ENCODE results near the gene CAMK4.
A peak's percentile ranks its signal among the peaks of the same experiment; 100 is the strongest.

CAMK4 gene

GRCh38 chr5:111214052-111214742 is 10.0 kb upstream of the CAMK4 start:
- H3K36me3 ChIP-seq = no peaks in the 10 kb centered on the region

GRCh38 chr5:111215971-111216370 is 8.2 kb upstream of the CAMK4 start:
- Histone ChIP-seq H3K4me3 (no peak overlapping the region), H3K9ac (no peak overlapping the region), H3K4me1 (no peaks in the 10 kb centered on the region), H3K9me3 (no peaks in the 10 kb centered on the region), H3K27me3 (no peaks in the 10 kb centered on the region), H3K27ac (no peak overlapping the region), H3K4me2 (no peak overlapping the region), H4K20me1 (no peaks in the 10 kb centered on the region), H3K36me3 (no peaks in the 10 kb centered on the region)
- no peak for TF ChIP-seq Cebpa-rat (IDR thresholded peaks at IDR 0.05)

More at GRCh38 chr5:111214052-111214742, 10.0 kb upstream of the CAMK4 start:
- Histone ChIP-seq H3K4me1 (no peaks in the 10 kb centered on the region), H3K9me3 (no peaks in the 10 kb centered on the region), H3K27me3 (no peaks in the 10 kb centered on the region), H4K20me1 (no peaks in the 10 kb centered on the region), H3K4me2 (no peak overlapping the region), H3K9ac (no peak overlapping the region), H3K27ac (no peak overlapping the region), H3K4me3 (no peak overlapping the region)
- no peak for TF ChIP-seq Cebpa-rat (IDR thresholded peaks at IDR 0.05)

GRCh38 chr5:111221139-111221538 is 3.0 kb upstream of the CAMK4 start:
- Histone ChIP-seq H3K27me3 (peaks cover 21% of the 10 kb centered on the region), H3K4me1 (peaks cover 10% of the 10 kb centered on the region), H3K36me3 (no peaks in the 10 kb centered on the region), H3K4me2 (no peak overlapping the region), H3K9ac (no peak overlapping the region), H4K20me1 (no peaks in the 10 kb centered on the region), H3K9me3 (no peaks in the 10 kb centered on the region), H3K27ac (no peak overlapping the region), H3K4me3 (no peak overlapping the region)
- no peak for TF ChIP-seq Cebpa-rat (IDR thresholded peaks at IDR 0.05)

- Histone ChIP-seq H4K20me1 (no peaks in the 10 kb centered on the region), H3K36me3 (no peaks in the 10 kb centered on the region), H3K9ac (no peak overlapping the region; the same call in 1 of the 2 replicates), H3K4me2 (peak overlapping the region; percentile 95), H3K4me1 (peaks cover 10% of the 10 kb centered on the region), H3K27me3 (peaks cover 21% of the 10 kb centered on the region), H3K4me3 (peak overlapping the region; percentile 72), H3K9me3 (no peaks in the 10 kb centered on the region), H3K27ac (no peak overlapping the region)
- TF ChIP-seq Cebpa-rat (IDR thresholded peaks at IDR 0.05) = no peak
These were observed 940 bp upstream of the CAMK4 start for GRCh38 chr5:111223101-111223786.

GRCh38 chr5:111224561-111225345 is 569 bp downstream of the CAMK4 start:
- Histone ChIP-seq H4K20me1 (no peaks in the 10 kb centered on the region), H3K36me3 (no peaks in the 10 kb centered on the region), H3K27me3 (peaks cover 21% of the 10 kb centered on the region), H3K27ac (no peak overlapping the region), H3K4me1 (peaks cover 10% of the 10 kb centered on the region), H3K9me3 (no peaks in the 10 kb centered on the region), H3K9ac (peak overlapping the region; percentile 70), H3K4me2 (peak overlapping the region; percentile 95), H3K4me3 (peak overlapping the region; percentile 72)
- TF ChIP-seq Cebpa-rat (IDR thresholded peaks at IDR 0.05) = no peak

GRCh38 chr5:111225926-111226325 is 1.7 kb downstream of the CAMK4 start:
- H3K4me3 ChIP-seq = no peak overlapping the region
- peaks cover 21% of the 10 kb centered on the region for H3K27me3 ChIP-seq
- H3K9me3 ChIP-seq = no peaks in the 10 kb centered on the region
- no peaks in the 10 kb centered on the region for H3K36me3 ChIP-seq
- no peak overlapping the region for H3K4me2 ChIP-seq
- no peak overlapping the region for H3K9ac ChIP-seq
- no peaks in the 10 kb centered on the region for H4K20me1 ChIP-seq
- no peak overlapping the region for H3K27ac ChIP-seq
- peaks cover 18% of the 10 kb centered on the region for H3K4me1 ChIP-seq
- TF ChIP-seq Cebpa-rat (IDR thresholded peaks at IDR 0.05) = no peak

GRCh38 chr5:111226556-111226955 is 2.4 kb downstream of the CAMK4 start:
- Histone ChIP-seq H3K36me3 (no peaks in the 10 kb centered on the region), H3K27me3 (peaks cover 21% of the 10 kb centered on the region), H3K9ac (no peak overlapping the region), H4K20me1 (no peaks in the 10 kb centered on the region), H3K4me2 (no peak overlapping the region), H3K9me3 (no peaks in the 10 kb centered on the region), H3K27ac (no peak overlapping the region), H3K4me3 (no peak overlapping the region), H3K4me1 (peaks cover 18% of the 10 kb centered on the region)
- no peak for TF ChIP-seq Cebpa-rat (IDR thresholded peaks at IDR 0.05)

GRCh38 chr5:111227226-111227782 is 3.1 kb downstream of the CAMK4 start:
- H3K4me3 ChIP-seq = no peak overlapping the region
- H3K9ac ChIP-seq = no peak overlapping the region
- no peak overlapping the region for H3K27ac ChIP-seq
- no peak for TF ChIP-seq Cebpa-rat (IDR thresholded peaks at IDR 0.05)
- H4K20me1 ChIP-seq = no peaks in the 10 kb centered on the region
- peaks cover 21% of the 10 kb centered on the region for H3K27me3 ChIP-seq
- no peaks in the 10 kb centered on the region for H3K9me3 ChIP-seq
- H3K4me1 ChIP-seq = peaks cover 18% of the 10 kb centered on the region
- no peak overlapping the region for H3K4me2 ChIP-seq
- no peaks in the 10 kb centered on the region for H3K36me3 ChIP-seq

- H3K9me3 ChIP-seq = no peaks in the 10 kb centered on the region
- no peak overlapping the region for H3K4me2 ChIP-seq
- peaks cover 21% of the 10 kb centered on the region for H3K27me3 ChIP-seq
- H3K4me3 ChIP-seq = no peak overlapping the region
- H3K27ac ChIP-seq = no peak overlapping the region
- TF ChIP-seq Cebpa-rat (IDR thresholded peaks at IDR 0.05) = no peak
- no peak overlapping the region for H3K9ac ChIP-seq
- H4K20me1 ChIP-seq = no peaks in the 10 kb centered on the region
- H3K36me3 ChIP-seq = no peaks in the 10 kb centered on the region
- H3K4me1 ChIP-seq = peaks cover 18% of the 10 kb centered on the region
These were observed 3.6 kb downstream of the CAMK4 start for GRCh38 chr5:111227801-111228200.
